ENCODE results near the gene SHH. TPM values are rescaled to one million over a fixed set of nuclear protein-coding genes. Genes with fewer than 3 reads are reported as not detected.

Gene SHH
- total RNA-seq, 1 donor from 2014 or later = 35.8 TPM

DNA sequence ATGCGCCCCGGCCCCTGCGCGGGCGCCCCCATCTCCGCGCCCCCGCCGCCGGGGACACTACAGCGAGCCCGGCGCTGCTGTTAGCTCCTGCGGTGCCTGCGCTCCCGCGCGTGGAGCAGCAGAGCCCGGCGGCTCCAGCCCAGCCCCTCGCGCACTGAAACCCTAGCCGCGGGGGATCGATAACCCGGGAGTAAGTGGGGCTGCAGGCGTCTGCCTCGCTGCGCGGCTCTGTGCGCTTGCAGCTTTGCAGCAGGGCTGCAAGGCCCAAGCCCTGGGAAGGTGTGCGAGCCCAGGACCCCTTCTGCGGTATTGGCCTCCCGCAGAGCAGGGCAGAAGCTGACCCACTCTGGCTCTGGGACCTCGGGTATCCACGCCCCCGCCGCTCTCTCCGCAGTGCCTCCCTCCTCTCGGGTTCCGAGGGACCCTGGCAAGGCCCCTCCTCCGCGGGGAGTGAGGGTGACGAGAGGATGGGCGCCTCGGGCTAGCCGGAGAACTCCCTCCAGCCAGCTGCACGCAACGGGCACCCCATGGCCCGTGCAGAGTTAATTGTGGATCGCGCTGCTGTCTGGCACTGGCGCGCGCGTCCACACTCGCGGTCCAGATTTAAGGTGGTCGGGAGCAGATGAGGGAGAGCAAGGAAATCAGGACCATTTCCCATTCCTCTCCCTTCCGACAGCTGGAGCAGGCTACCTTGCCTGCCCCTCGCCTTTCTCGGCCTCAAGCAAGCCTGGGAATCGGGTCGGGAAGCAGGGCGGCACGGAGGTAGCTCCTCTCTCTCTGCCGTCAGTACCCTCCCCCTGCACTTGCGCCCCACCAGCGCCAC is 2.1 kb downstream of the SHH start:
- Mint-ChIP-seq H3K36me3 (ENCODE audit: insufficient read depth) (no peaks in the 10 kb centered on the region), H3K27me3 (peaks cover 34% of the 10 kb centered on the region), H3K4me1 (ENCODE audit: low read depth) (peaks cover 47% of the 10 kb centered on the region), H3K4me3 (ENCODE audit: low read depth) (peak overlapping the region; percentile 93), H3K27ac (peak overlapping the region; percentile 41), H3K9me3 (ENCODE audit: low read depth) (no peaks in the 10 kb centered on the region)
- TF ChIP-seq, protein P1, sequence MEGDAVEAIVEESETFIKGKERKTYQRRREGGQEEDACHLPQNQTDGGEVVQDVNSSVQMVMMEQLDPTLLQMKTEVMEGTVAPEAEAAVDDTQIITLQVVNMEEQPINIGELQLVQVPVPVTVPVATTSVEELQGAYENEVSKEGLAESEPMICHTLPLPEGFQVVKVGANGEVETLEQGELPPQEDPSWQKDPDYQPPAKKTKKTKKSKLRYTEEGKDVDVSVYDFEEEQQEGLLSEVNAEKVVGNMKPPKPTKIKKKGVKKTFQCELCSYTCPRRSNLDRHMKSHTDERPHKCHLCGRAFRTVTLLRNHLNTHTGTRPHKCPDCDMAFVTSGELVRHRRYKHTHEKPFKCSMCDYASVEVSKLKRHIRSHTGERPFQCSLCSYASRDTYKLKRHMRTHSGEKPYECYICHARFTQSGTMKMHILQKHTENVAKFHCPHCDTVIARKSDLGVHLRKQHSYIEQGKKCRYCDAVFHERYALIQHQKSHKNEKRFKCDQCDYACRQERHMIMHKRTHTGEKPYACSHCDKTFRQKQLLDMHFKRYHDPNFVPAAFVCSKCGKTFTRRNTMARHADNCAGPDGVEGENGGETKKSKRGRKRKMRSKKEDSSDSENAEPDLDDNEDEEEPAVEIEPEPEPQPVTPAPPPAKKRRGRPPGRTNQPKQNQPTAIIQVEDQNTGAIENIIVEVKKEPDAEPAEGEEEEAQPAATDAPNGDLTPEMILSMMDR (IDR thresholded peaks at IDR 0.05; ENCODE audit: unreplicated experiment) = no peak
- peak; percentile 49 for DNase-seq (ENCODE audit: low spot score, unreplicated experiment)

DNA sequence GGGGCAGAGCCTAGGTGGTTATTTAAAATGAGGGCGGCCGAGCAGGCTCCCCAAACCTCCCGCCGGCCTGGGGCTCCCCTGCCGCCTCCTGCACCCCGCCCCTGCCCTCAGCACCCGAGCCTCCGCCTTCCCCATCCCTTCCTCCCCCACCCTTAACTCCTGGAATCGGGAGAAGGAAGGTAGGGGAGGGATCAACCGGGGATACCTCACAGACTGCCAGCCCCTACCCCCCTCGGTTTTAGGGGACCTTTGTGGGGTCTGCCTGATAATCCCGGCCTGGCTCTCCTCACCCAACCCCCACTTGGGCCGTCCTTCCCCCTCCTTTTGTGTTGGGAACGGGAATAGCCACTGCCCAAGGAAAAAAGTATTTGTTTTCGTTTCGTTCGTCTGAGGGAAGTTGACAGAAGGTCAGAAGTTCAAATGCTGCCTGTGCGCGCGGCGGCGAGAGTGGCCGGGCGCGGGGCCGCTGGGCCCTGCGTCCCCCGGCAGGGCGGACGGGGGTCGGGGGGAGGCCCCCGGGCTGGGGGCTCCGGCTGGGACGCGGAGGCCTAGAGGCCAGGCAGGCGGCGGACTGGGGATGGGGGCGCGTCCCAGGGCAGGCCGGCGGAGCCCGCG is 2.8 kb downstream of the SHH start:
- peaks cover 34% of the 10 kb centered on the region for H3K27me3 Mint-ChIP-seq
- peak overlapping the region; percentile 78 for H3K4me3 Mint-ChIP-seq (ENCODE audit: low read depth)
- no peaks in the 10 kb centered on the region for H3K9me3 Mint-ChIP-seq (ENCODE audit: low read depth)
- no peaks in the 10 kb centered on the region for H3K36me3 Mint-ChIP-seq (ENCODE audit: insufficient read depth)
- peak overlapping the region; percentile 94 for H3K27ac Mint-ChIP-seq
- peaks cover 47% of the 10 kb centered on the region for H3K4me1 Mint-ChIP-seq (ENCODE audit: low read depth)
- TF ChIP-seq, protein P1 (IDR thresholded peaks at IDR 0.05; ENCODE audit: unreplicated experiment) = no peak
- no peak for DNase-seq (ENCODE audit: low spot score, unreplicated experiment)

DNA sequence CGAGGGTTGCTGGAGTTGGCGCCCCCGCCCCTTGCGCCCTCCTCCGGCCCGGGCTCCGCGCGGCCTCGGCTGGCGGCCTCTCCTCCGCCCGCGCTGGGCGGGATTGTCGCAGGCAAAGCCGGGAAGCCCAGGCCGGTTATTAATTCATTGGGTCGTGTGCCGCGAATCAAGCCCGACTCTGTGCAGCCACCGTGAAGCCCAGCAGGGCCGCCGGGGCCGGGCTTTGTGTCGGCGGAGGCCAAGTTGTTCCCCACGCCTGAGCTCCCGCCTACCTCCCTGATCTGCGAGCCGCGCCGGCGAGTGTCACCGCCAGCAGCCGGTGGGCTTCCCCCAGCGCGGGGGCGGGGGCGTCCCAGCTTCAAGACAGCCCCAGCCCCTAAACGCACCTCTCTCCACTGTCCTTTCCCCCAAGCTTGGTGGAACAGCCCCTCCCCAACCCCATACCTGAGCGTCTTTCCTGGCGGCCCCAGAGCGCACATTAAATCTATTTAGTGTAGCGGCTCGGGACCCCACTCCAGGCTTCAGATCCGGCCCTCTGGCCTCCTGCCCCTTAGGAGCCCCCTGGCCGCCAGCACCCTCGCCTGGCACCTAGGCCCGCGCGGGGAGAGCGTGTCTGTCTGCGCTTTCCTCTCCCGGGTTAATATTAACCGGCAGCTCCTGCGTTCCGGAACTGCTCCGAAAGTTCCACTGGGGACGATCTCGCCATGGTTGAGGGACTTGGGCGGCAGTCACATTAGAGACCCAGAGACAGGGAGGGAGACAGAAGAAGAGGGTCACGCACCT is 3.5 kb downstream of the SHH start:
- DNase-seq (ENCODE audit: low spot score, unreplicated experiment) = no peak
- Mint-ChIP-seq H3K4me3 (ENCODE audit: low read depth) (peak overlapping the region; percentile 78), H3K36me3 (ENCODE audit: insufficient read depth) (no peaks in the 10 kb centered on the region), H3K27ac (peak overlapping the region; percentile 94), H3K9me3 (ENCODE audit: low read depth) (no peaks in the 10 kb centered on the region), H3K27me3 (peaks cover 30% of the 10 kb centered on the region), H3K4me1 (ENCODE audit: low read depth) (peaks cover 47% of the 10 kb centered on the region)
- TF ChIP-seq, protein P1 (IDR thresholded peaks at IDR 0.05; ENCODE audit: unreplicated experiment) = no peak

DNA sequence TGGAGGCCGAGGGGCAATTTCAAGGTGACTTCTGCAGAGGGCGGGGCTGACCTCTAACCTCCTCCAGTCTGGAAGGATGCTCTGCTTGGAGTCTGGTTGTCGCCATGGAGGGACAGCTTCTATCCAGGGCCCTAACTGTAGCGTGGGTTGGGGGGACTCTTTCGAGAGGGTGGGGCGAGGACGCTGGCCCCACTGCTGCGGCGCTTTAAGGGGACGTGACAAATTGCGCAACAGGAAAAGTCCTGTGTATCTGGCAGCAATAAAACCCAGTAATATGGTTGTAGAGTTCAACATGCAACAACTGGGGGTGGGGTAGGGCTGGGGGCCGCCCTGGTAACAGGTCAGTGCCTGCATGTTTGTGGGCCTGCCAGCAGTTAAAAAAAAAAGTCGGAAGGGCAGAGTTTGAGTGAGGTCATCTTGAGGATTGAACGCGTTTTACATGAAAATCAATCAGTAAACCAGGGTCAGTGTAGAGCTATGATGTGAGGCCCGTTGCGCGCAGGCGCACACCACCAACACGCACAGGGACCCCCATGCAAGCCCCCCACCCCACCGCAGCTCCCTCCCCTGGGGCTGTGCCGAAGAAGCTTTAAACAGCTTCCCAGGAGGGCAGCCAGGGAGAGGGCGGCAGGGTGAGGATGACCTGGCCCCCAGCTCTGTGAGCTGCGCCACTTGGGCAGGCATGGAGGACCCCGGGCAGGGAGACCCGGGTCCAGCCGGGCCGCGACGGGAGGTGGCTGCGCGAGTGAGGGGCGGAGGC is 4.3 kb downstream of the SHH start:
- Mint-ChIP-seq H3K4me1 (ENCODE audit: low read depth) (peaks cover 43% of the 10 kb centered on the region), H3K27ac (peak overlapping the region; percentile 93)

More for the DNA sequence above, 4.3 kb downstream of the SHH start:
- TF ChIP-seq, protein P1 (IDR thresholded peaks at IDR 0.05; ENCODE audit: unreplicated experiment) = no peak
- no peak for DNase-seq (ENCODE audit: low spot score, unreplicated experiment)
- Mint-ChIP-seq H3K36me3 (ENCODE audit: insufficient read depth) (peaks cover 1% of the 10 kb centered on the region), H3K4me3 (ENCODE audit: low read depth) (peak overlapping the region; percentile 68), H3K27me3 (peaks cover 30% of the 10 kb centered on the region), H3K9me3 (ENCODE audit: low read depth) (no peaks in the 10 kb centered on the region)

Data from progenitor cell of endocrine pancreas (in vitro differentiated cells).